WTC11 (cell line): ENCODE data around the gene NUDCD3. TPM values are rescaled to one million over a fixed set of nuclear protein-coding genes. Genes with fewer than 3 reads are reported as not detected.

ENCODE experiments used
- ATAC-seq: fragments of 200-7000 bp; cut with Tn5 transposase; 2 replicates; pipeline ENCODE4 v1.10.0; 2021; ENCODE audit warnings: mild to moderate bottlenecking, moderate library complexity
- CTCF ChIA-PET: fragments of 300-600 bp; sonication (Branson Sonifier 250); formaldehyde crosslinking; loops from one replicate; lab custom pipeline; 2021; ENCODE audit warnings: antibody characterized with exemption; lab: Charles Lee
- POLR2A ChIA-PET: fragments of 350-600 bp; sonication (Branson Sonifier 250); formaldehyde crosslinking; loops from one replicate; lab custom pipeline; 2021; ENCODE audit warnings: antibody characterized with exemption; lab: Charles Lee
- DNase-seq: peaks from one replicate; pipeline ENCODE4 v3.0.0; 2021; ENCODE audit warnings: low spot score
- H3K27ac Mint-ChIP-seq: 2 replicates; pipeline ENCODE4 v1.8.0; 2021; ENCODE audit warnings: mixed read lengths
- H3K27me3 Mint-ChIP-seq: 2 replicates; pipeline ENCODE4 v1.8.0; 2021; ENCODE audit warnings: low read depth, mild to moderate bottlenecking, moderate library complexity, mixed read lengths
- H3K36me3 Mint-ChIP-seq: 2 replicates; pipeline ENCODE4 v1.8.0; 2021; ENCODE audit warnings: mixed read lengths
- H3K4me1 Mint-ChIP-seq: 2 replicates; pipeline ENCODE4 v1.8.0; 2022; ENCODE audit warnings: mixed read lengths
- H3K4me3 Mint-ChIP-seq: 2 replicates; pipeline ENCODE4 v1.8.0; 2021; ENCODE audit warnings: mild to moderate bottlenecking, moderate library complexity, mixed read lengths
- H3K9me3 Mint-ChIP-seq: 2 replicates; pipeline ENCODE4 v1.8.0; 2021; ENCODE audit warnings: mixed read lengths
- ATF2 ChIP-seq: sonication (generic); formaldehyde crosslinking; IDR thresholded peaks from 2 replicates; pipeline ENCODE4 v1.8.1; 2022; ENCODE audit warnings: low read depth, missing genetic modification reagents, borderline replicate concordance
- CBFB ChIP-seq: sonication (generic); formaldehyde crosslinking; IDR thresholded peaks from 2 replicates; pipeline ENCODE4 v1.8.1; 2022; ENCODE audit warnings: mild to moderate bottlenecking, low read depth, missing genetic modification reagents
- CREB1 ChIP-seq: sonication (generic); formaldehyde crosslinking; IDR thresholded peaks from 2 replicates; pipeline ENCODE4 v1.8.0; 2023; ENCODE audit warnings: mild to moderate bottlenecking, missing genetic modification reagents
- CREM ChIP-seq: sonication (generic); formaldehyde crosslinking; IDR thresholded peaks from 2 replicates; pipeline ENCODE4 v1.8.1; 2022; ENCODE audit warnings: mild to moderate bottlenecking, missing genetic modification reagents, moderate library complexity
- ERG ChIP-seq: fragments of 250-450 bp; sonication (Bioruptor Pico); IDR thresholded peaks from 2 replicates; pipeline ENCODE4 v1.8.0; 2021; ENCODE audit warnings: mild to moderate bottlenecking
- FOXP1 ChIP-seq: sonication (generic); formaldehyde crosslinking; IDR thresholded peaks from 2 replicates; pipeline ENCODE4 v1.8.0; 2022; ENCODE audit warnings: missing genetic modification reagents, mild to moderate bottlenecking, moderate library complexity, borderline replicate concordance
- HMGA2 ChIP-seq: fragments of 250-450 bp; sonication (Bioruptor Pico); IDR thresholded peaks from 2 replicates; pipeline ENCODE4 v1.4.0; 2021; ENCODE audit warnings: mild to moderate bottlenecking, moderate library complexity
- MLX ChIP-seq: sonication (generic); formaldehyde crosslinking; IDR thresholded peaks from 2 replicates; pipeline ENCODE4 v1.8.1; 2023; ENCODE audit warnings: mild to moderate bottlenecking, missing genetic modification reagents, moderate library complexity
- MYBL2 ChIP-seq: sonication (generic); formaldehyde crosslinking; IDR thresholded peaks from 2 replicates; pipeline ENCODE4 v1.8.1; 2023; ENCODE audit warnings: mild to moderate bottlenecking, moderate library complexity, missing genetic modification reagents
- NR1H2 ChIP-seq: sonication (generic); formaldehyde crosslinking; IDR thresholded peaks from 2 replicates; pipeline ENCODE4 v1.9.0; 2021; ENCODE audit warnings: mild to moderate bottlenecking, moderate library complexity, missing genetic modification reagents
- PREB ChIP-seq: sonication (generic); formaldehyde crosslinking; IDR thresholded peaks from 2 replicates; pipeline ENCODE4 v1.8.1; 2022; ENCODE audit warnings: mild to moderate bottlenecking, missing genetic modification reagents, moderate library complexity, borderline replicate concordance
- TCF7 ChIP-seq: sonication (generic); formaldehyde crosslinking; IDR thresholded peaks from 2 replicates; pipeline ENCODE4 v1.8.0; 2022; ENCODE audit warnings: mild to moderate bottlenecking, low read depth, missing genetic modification reagents, moderate library complexity
- TEAD4 ChIP-seq: sonication (generic); formaldehyde crosslinking; IDR thresholded peaks from 2 replicates; pipeline ENCODE4 v1.8.0; 2022; ENCODE audit warnings: mild to moderate bottlenecking, missing genetic modification reagents
- USF1 ChIP-seq: sonication (generic); formaldehyde crosslinking; IDR thresholded peaks from 2 replicates; pipeline ENCODE4 v1.8.0; 2022; ENCODE audit warnings: mild to moderate bottlenecking, missing genetic modification reagents
- USF2 ChIP-seq: sonication (generic); formaldehyde crosslinking; IDR thresholded peaks from 2 replicates; pipeline ENCODE4 v1.8.1; 2023; ENCODE audit warnings: mild to moderate bottlenecking, missing genetic modification reagents, moderate library complexity
- ZBTB43 ChIP-seq: sonication (generic); formaldehyde crosslinking; IDR thresholded peaks from 2 replicates; pipeline ENCODE4 v1.8.1; 2023; ENCODE audit warnings: mild to moderate bottlenecking, missing genetic modification reagents
- ZNF121 ChIP-seq: sonication (generic); formaldehyde crosslinking; IDR thresholded peaks from 2 replicates; pipeline ENCODE4 v1.8.0; 2023; ENCODE audit warnings: missing genetic modification reagents
- ZNF263 ChIP-seq: sonication (generic); formaldehyde crosslinking; IDR thresholded peaks from 2 replicates; pipeline ENCODE4 v1.8.1; 2022; ENCODE audit warnings: low read depth, mild to moderate bottlenecking, moderate library complexity, missing genetic modification reagents
- ZNF423 ChIP-seq: fragments of 250-450 bp; sonication (Bioruptor Pico); IDR thresholded peaks from 2 replicates; pipeline ENCODE4 v2.1.2; 2022; ENCODE audit warnings: mild to moderate bottlenecking, moderate library complexity
- ZNF671 ChIP-seq: fragments of 250-450 bp; sonication (Bioruptor Pico); IDR thresholded peaks from 2 replicates; pipeline ENCODE4 v1.8.0; 2021; ENCODE audit warnings: mild to moderate bottlenecking
- total RNA-seq: library from RNA; stranded (reverse); gene quantifications from 3 replicates; pipeline ENCODE4 v1.2.3, GENCODE V29; 2021

NUDCD3 gene
- total RNA-seq, 1 experiment from 2014 or later = 71.8 TPM

GRCh38 chr7:44330331-44330730 is 160.1 kb downstream of the NUDCD3 start:
- TF ChIP-seq ZNF121 = no peak
- no peak for TF ChIP-seq ZNF423
- no peak for TF ChIP-seq CBFB (CRISPR knock-in tag)
- no peak for TF ChIP-seq ZBTB43 (CRISPR knock-in tag)
- TF ChIP-seq NR1H2 (CRISPR knock-in tag) = no peak
- no peak for TF ChIP-seq TEAD4 (CRISPR knock-in tag)
- TF ChIP-seq ZNF671 = no peak
- no peak for TF ChIP-seq CREB1 (CRISPR knock-in tag)
- TF ChIP-seq MYBL2 (CRISPR knock-in tag) = no peak
- no peak for TF ChIP-seq ZNF263
- no peak for TF ChIP-seq ERG
- TF ChIP-seq HMGA2 (CRISPR knock-in tag) = no peak
- TF ChIP-seq CREM (CRISPR knock-in tag) = no peak
- TF ChIP-seq TCF7 (CRISPR knock-in tag) = no peak
- TF ChIP-seq USF1 (CRISPR knock-in tag) = no peak
- TF ChIP-seq, all 79 proteins: peak for 0
- DNase-seq (no peak), ATAC-seq (no peak)
- ChIA-PET CTCF (interaction anchor here (1.1 to 1.7 kb wide), 2 partner anchors 18 to 89 kb away, joined by 4 to 6 read pairs; no protein-coding TSS in a partner anchor), POLR2A (no interaction called here)
- Mint-ChIP-seq H3K36me3 (no peaks in the 10 kb centered on the region), H3K4me3 (no peak overlapping the region), H3K9me3 (peaks cover 6% of the 10 kb centered on the region; the same call in 1 of the 2 replicates), H3K4me1 (peaks cover 15% of the 10 kb centered on the region), H3K27me3 (peaks cover 34% of the 10 kb centered on the region), H3K27ac (no peak overlapping the region)

GRCh38 chr7:44329888-44330287 is 160.6 kb downstream of the NUDCD3 start:
- H3K27ac Mint-ChIP-seq = no peak overlapping the region
- POLR2A ChIA-PET = no interaction called here

More at GRCh38 chr7:44329888-44330287, 160.6 kb downstream of the NUDCD3 start:
- CTCF ChIA-PET = interaction anchor here (1.1 to 1.7 kb wide), 2 partner anchors 18 to 89 kb away, joined by 4 to 6 read pairs; no protein-coding TSS in a partner anchor
- Mint-ChIP-seq H3K27me3 (peaks cover 34% of the 10 kb centered on the region), H3K9me3 (peaks cover 6% of the 10 kb centered on the region; the same call in 1 of the 2 replicates), H3K4me3 (no peak overlapping the region), H3K36me3 (no peaks in the 10 kb centered on the region), H3K4me1 (peaks cover 15% of the 10 kb centered on the region)
- TF ChIP-seq USF2 (CRISPR knock-in tag) = no peak
- TF ChIP-seq CBFB (CRISPR knock-in tag) = no peak
- TF ChIP-seq ATF2 (CRISPR knock-in tag) = no peak
- TF ChIP-seq MLX (CRISPR knock-in tag) = no peak
- no peak for TF ChIP-seq PREB
- TF ChIP-seq FOXP1 (CRISPR knock-in tag) = no peak
- DNase-seq (no peak), ATAC-seq (no peak)

Other genes starting within 250 kb of the NUDCD3 start
- gene CAMK2B, start 165.1 kb downstream of the NUDCD3 start, total RNA-seq = 0.41 to 0.53 TPM (median 0.44 TPM) in 3 replicates
- gene NPC1L1, start 50.7 kb upstream of the NUDCD3 start, total RNA-seq = 0.15 to 0.18 TPM (median 0.16 TPM) in 3 replicates
- gene DDX56, start 83.2 kb upstream of the NUDCD3 start, total RNA-seq = 69.4 to 83.1 TPM (median 74.5 TPM) in 3 replicates
- 58.6 to 61.9 TPM (median 60.9 TPM) in 3 replicates for gene TMED4, start 91.6 kb upstream of the NUDCD3 start, total RNA-seq
- gene OGDH, start 116.0 kb upstream of the NUDCD3 start, total RNA-seq = 79.6 to 90.5 TPM (median 89.7 TPM) in 3 replicates